Right ventricle myocardium inferior (tissue), 1 donor: ENCODE data around the gene PXDN. TPM values are rescaled to one million over a fixed set of nuclear protein-coding genes. Genes with fewer than 3 reads are reported as not detected.

Source experiments
- ATAC-seq: fragments of 200-7000 bp; cut with Tn5 transposase; one replicate; pipeline ENCODE4 v1.9.1; 2020; ENCODE audit warnings: mild to moderate bottlenecking, moderate library complexity
- DNase-seq: peaks from one replicate; pipeline ENCODE4 v3.0.0; 2021; ENCODE audit errors: missing footprints
- intact Hi-C: fragments of 100-400 bp; cut with DNase I; formaldehyde crosslinking; loops from one replicate; pipeline ENCODE4 v1.11.0; 2022
- total RNA-seq: library from RNA; stranded (reverse); fragmentation: NEBNext Ultra II Directional; extraction: Animal tissue kit (Norgen Biotek cat#: 25700); gene quantifications from one replicate; pipeline ENCODE4 v1.2.1, GENCODE V29; 2021
- donor health status: DM: no; HTN: yes; CAD: no; lungs with severe emphysema.

Gene PXDN
- total RNA-seq, 1 donor from 2014 or later = 19.7 TPM

GRCh38 chr2:1588051-1588977 is 156.0 kb downstream of the PXDN start:
- DNase-seq (no peak), ATAC-seq (no peak)
- intact Hi-C loops = no loop called here

- ATAC-seq (no peak), DNase-seq (no peak)
- intact Hi-C loops = no loop called here
Observed at GRCh38 chr2:1586923-1587840, 157.1 kb downstream of the PXDN start.

GRCh38 chr2:1586251-1586922 is 157.9 kb downstream of the PXDN start:
- ATAC-seq = no peak
- intact Hi-C loops = no loop called here
- no peak for DNase-seq

GRCh38 chr2:1585635-1586034 is 158.7 kb downstream of the PXDN start:
- intact Hi-C loops = no loop called here
- ATAC-seq (no peak), DNase-seq (peak; percentile 51)

- DNase-seq (peak; percentile 47), ATAC-seq (no peak)
- intact Hi-C loops = no loop called here
Observed at GRCh38 chr2:1584691-1585485, 159.4 kb downstream of the PXDN start.

- intact Hi-C loops = no loop called here
- ATAC-seq (no peak), DNase-seq (peak; percentile 49)
Observed at GRCh38 chr2:1584051-1584531, 160.2 kb downstream of the PXDN start.

- intact Hi-C loops = no loop called here
- ATAC-seq (no peak), DNase-seq (peak; percentile 59)
Observed at GRCh38 chr2:1582891-1583341, 161.4 kb downstream of the PXDN start.

GRCh38 chr2:1581965-1582625 is 162.2 kb downstream of the PXDN start:
- DNase-seq = peak; percentile 4
- ATAC-seq = no peak
- intact Hi-C loops = no loop called here
